ENCODE measurements around the gene MAPK10. TPM values are rescaled to one million over a fixed set of nuclear protein-coding genes. Genes with fewer than 3 reads are reported as not detected.

The MAPK10 gene
- total RNA-seq (1.9 TPM), polyA plus RNA-seq (ENCODE audit: insufficient read depth in 1 of 8, insufficient read length in 8 of 8, low replicate concordance in 1 of 8) (1 to 10 TPM; 2.3 to 5.6 (median 3.5) TPM)
- long read RNA-seq, donor 1: 0 reads
- long read RNA-seq, donor 2: 0 reads
- long read RNA-seq, donor 3, full-length matches to known transcripts: 1 of 1 reads
- long read RNA-seq, donor 3, partial matches to known transcripts: 0 of 1 reads
- long read RNA-seq, donor 3, other reads (novel, unspliced or antisense): 0 of 1 reads
- long read RNA-seq, donor 4: 0 reads
- long read RNA-seq, donor 5: 0 reads
- long read RNA-seq, donor 6: 0 reads
- long read RNA-seq, donor 7: 0 reads
- long read RNA-seq, donor 8, partial matches to known transcripts: 133 of 133 reads
- long read RNA-seq, donor 8, other reads (novel, unspliced or antisense): 0 of 133 reads
- long read RNA-seq, donor 9: 0 reads
- long read RNA-seq, donor 10, partial matches to known transcripts: 69 of 74 reads
- long read RNA-seq, donor 10, other reads (novel, unspliced or antisense): 5 of 74 reads
- long read RNA-seq, donor 11: 0 reads

DNA sequence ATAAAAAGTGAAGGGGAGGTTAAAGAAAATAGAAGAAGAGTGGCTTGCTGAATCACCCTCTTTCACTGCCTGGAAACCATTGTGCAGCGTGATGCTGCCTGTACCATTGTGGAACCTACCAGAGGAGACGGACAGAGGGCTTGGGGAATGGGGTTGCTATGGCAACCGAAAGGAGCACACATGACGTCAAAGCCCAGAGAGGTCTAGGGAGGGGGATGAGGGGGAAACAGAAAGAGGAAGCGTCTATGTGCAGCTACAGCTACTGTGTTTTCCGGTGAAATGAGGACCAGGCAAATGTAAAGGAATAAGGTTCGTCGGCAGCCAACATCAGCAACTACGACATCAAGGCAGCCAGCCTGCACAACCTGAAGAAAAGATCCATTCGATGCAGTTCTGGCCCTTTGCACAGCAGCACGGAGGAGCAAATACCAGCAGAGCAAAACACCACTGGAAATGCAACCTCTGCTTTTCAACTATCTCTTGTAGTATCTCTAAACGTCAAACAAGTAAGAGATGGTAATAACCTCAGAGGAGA is at the start of gene MAPK10:
TSS of gene MAPK10 (minus strand) at position 110 of the 535 bp plus-strand sequence.
- Histone ChIP-seq H3K4me3 (ENCODE audit: low read length) (peak within 1 kb of the TSS; percentile 43), H3K4me1 (ENCODE audit: control insufficient read depth, insufficient read depth, low read length) (peaks cover 8% of the 10 kb centered on the region), H3K36me3 (ENCODE audit: control insufficient read depth, insufficient read depth, low read length) (no peaks in the 10 kb centered on the region), H3K27me3 (ENCODE audit: control insufficient read depth, insufficient read depth, low read length) (peaks cover 2% of the 10 kb centered on the region), H3K9me3 (replicated peaks; ENCODE audit: control insufficient read depth, low read depth, low read length) (no peaks in the 10 kb centered on the region), H3K27ac (ENCODE audit: low read length) (peak within 1 kb of the TSS; percentile 76)
- peak; percentile 96 for DNase-seq
- WGBS (ENCODE audit: insufficient coverage): 0% methylated on average over 10 of the region's 12 CpGs

DNA sequence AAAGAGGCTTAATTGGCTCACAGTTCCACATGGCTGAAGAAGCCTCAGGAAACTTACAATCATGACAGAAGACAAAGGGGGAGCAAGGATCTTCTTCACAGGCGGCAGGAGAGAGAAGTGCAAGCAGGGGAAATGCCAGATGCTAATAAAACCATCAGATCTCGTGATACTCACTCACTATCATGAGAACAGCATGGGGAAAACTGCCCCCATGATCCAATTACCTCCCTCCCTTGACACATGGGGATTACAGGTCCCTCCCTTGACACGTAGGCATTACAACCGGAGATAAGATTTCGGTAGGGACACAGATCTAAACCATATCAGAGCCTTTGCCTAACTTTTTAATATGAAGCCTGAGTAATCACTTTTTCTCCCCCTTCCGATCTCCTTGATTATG is 43.7 kb upstream of the MAPK10 start:
- DNase-seq: no peak
- H3K27ac ChIP-seq (ENCODE audit: low read length): no peak overlapping the region
- H3K9me3 ChIP-seq (replicated peaks; ENCODE audit: control insufficient read depth, low read depth, low read length): no peaks in the 10 kb centered on the region
- H3K4me1 ChIP-seq (ENCODE audit: control insufficient read depth, insufficient read depth, low read length): no peaks in the 10 kb centered on the region
- WGBS (ENCODE audit: insufficient coverage): 63% methylated on average over 3 of the region's 6 CpGs
- H3K36me3 ChIP-seq (ENCODE audit: control insufficient read depth, insufficient read depth, low read length): no peaks in the 10 kb centered on the region
- no peak overlapping the region for H3K4me3 ChIP-seq (ENCODE audit: low read length)
- no peaks in the 10 kb centered on the region for H3K27me3 ChIP-seq (ENCODE audit: control insufficient read depth, insufficient read depth, low read length)

DNA sequence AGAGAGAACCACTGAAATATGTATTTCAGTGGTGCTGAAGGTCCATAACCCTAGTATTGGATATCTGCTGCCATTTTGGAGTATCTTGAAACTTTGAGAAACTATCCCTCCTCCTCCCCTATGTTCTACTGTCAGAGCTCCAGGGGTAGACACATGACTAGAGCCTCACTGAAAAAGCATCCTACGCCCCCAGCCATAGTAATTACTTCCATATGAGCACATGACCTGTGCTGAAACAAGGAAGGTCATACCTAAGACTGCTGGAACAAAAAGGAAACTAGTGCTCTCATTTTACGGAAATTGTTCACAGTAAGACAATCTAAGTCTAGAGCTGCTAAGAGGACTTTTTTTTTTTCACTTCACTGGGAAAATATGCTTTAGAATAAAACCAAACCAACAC is 42.0 kb upstream of the MAPK10 start:
- Histone ChIP-seq H3K27ac (ENCODE audit: low read length) (no peak overlapping the region), H3K36me3 (ENCODE audit: control insufficient read depth, insufficient read depth, low read length) (no peaks in the 10 kb centered on the region), H3K27me3 (ENCODE audit: control insufficient read depth, insufficient read depth, low read length) (no peaks in the 10 kb centered on the region), H3K4me3 (ENCODE audit: low read length) (no peak overlapping the region), H3K4me1 (ENCODE audit: control insufficient read depth, insufficient read depth, low read length) (no peaks in the 10 kb centered on the region), H3K9me3 (replicated peaks; ENCODE audit: control insufficient read depth, low read depth, low read length) (no peaks in the 10 kb centered on the region)
- no CpG with 5 or more reads among the region's 2 CpGs for WGBS (ENCODE audit: insufficient coverage)
- no peak for DNase-seq

DNA sequence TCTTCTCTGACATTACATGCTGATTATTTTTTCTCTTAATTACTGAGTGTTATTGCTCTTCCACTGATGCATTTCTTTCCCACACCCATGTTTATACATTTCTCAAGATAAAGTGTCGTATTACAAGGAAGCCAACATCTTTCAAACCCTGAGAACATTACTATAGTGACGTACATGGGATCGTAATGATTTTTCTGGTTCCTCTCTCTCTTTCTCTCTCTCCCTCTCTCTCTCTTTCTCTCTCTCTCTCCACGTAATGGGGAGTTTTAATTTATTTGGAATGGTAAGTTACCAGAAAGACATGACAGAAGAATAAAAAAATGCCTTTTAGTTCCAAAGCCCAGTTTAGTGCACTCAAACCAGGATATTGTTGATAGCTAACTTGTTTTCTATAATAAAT is 40.4 kb upstream of the MAPK10 start:
- Histone ChIP-seq H3K4me1 (ENCODE audit: control insufficient read depth, insufficient read depth, low read length) (no peaks in the 10 kb centered on the region), H3K27me3 (ENCODE audit: control insufficient read depth, insufficient read depth, low read length) (no peaks in the 10 kb centered on the region)
- no CpG with 5 or more reads among the region's 4 CpGs for WGBS (ENCODE audit: insufficient coverage)

DNA sequence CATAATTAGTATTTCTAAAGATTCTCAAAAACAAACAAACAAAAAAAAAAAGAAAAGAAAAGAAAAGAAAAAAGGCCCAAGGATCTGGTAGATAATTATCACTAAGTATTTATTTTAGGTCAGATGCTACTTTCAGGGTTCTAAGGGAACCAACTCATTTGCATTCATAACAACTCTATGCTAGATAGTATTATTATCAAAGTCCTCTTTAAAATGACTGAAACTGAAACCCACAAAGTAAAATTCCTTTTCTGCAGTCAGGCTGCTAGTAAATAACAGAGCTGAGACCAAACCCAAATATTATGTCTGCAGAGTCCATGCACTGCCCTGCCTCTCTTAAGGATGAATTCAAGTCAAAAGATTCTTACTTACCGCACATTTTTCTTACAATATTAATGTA is 38.3 kb upstream of the MAPK10 start:
- Histone ChIP-seq H3K27me3 (ENCODE audit: control insufficient read depth, insufficient read depth, low read length) (no peaks in the 10 kb centered on the region), H3K4me1 (ENCODE audit: control insufficient read depth, insufficient read depth, low read length) (no peaks in the 10 kb centered on the region), H3K27ac (ENCODE audit: low read length) (no peak overlapping the region), H3K36me3 (ENCODE audit: control insufficient read depth, insufficient read depth, low read length) (no peaks in the 10 kb centered on the region), H3K4me3 (ENCODE audit: low read length) (no peak overlapping the region), H3K9me3 (replicated peaks; ENCODE audit: control insufficient read depth, low read depth, low read length) (no peaks in the 10 kb centered on the region)
- WGBS (ENCODE audit: insufficient coverage): no CpG with 5 or more reads among the region's 1 CpG
- no peak for DNase-seq

More for the DNA sequence above, 40.4 kb upstream of the MAPK10 start:
- H3K27ac ChIP-seq (ENCODE audit: low read length): no peak overlapping the region
- no peak for DNase-seq
- no peaks in the 10 kb centered on the region for H3K9me3 ChIP-seq (replicated peaks; ENCODE audit: control insufficient read depth, low read depth, low read length)
- no peak overlapping the region for H3K4me3 ChIP-seq (ENCODE audit: low read length)
- H3K36me3 ChIP-seq (ENCODE audit: control insufficient read depth, insufficient read depth, low read length): no peaks in the 10 kb centered on the region

DNA sequence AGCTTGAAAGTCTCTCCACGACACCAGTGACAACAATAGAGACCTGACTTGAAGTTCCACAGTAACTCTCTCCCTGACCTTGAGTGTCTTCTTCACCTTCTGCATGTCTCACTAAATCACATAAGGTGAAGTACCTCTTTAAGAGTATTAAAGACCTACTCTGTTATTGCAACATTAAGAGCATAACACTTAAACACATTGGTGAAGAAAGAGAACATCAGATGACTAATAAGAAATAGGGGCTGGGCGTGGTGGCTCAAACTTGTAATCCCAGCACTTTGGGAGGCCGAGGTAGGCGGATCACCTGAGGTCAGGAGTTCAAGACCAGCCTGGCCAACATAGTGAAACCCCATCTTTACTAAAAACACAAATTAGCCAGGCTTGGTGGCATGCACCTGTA is 33.9 kb upstream of the MAPK10 start:
- DNase-seq: no peak
- no peaks in the 10 kb centered on the region for H3K27me3 ChIP-seq (ENCODE audit: control insufficient read depth, insufficient read depth, low read length)
- H3K27ac ChIP-seq (ENCODE audit: low read length): no peak overlapping the region
- no peak overlapping the region for H3K4me3 ChIP-seq (ENCODE audit: low read length)
- no peaks in the 10 kb centered on the region for H3K9me3 ChIP-seq (replicated peaks; ENCODE audit: control insufficient read depth, low read depth, low read length)
- no CpG with 5 or more reads among the region's 4 CpGs for WGBS (ENCODE audit: insufficient coverage)
- no peaks in the 10 kb centered on the region for H3K4me1 ChIP-seq (ENCODE audit: control insufficient read depth, insufficient read depth, low read length)
- no peaks in the 10 kb centered on the region for H3K36me3 ChIP-seq (ENCODE audit: control insufficient read depth, insufficient read depth, low read length)

DNA sequence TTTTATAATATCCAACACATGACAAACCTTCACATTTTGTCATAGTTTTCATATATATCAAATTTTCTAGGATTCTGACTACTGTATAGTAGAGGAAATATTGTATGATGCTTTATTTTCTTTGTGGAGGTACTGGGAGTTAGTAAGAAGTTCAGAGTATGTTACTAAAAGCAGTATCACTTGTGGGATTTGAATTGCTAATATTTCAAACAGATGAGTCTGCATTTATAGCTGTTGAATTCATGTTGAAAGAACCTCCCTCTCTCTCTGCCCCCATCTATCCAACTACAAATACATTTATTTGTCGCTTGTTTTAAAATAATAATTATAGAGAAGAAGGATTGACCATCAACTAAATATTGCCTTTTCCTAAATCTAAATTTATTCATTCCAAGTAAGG is 29.8 kb upstream of the MAPK10 start:
- Histone ChIP-seq H3K4me1 (ENCODE audit: control insufficient read depth, insufficient read depth, low read length) (no peaks in the 10 kb centered on the region), H3K9me3 (replicated peaks; ENCODE audit: control insufficient read depth, low read depth, low read length) (no peaks in the 10 kb centered on the region), H3K27me3 (ENCODE audit: control insufficient read depth, insufficient read depth, low read length) (no peaks in the 10 kb centered on the region), H3K27ac (ENCODE audit: low read length) (no peak overlapping the region), H3K4me3 (ENCODE audit: low read length) (no peak overlapping the region), H3K36me3 (ENCODE audit: control insufficient read depth, insufficient read depth, low read length) (no peaks in the 10 kb centered on the region)
- WGBS (ENCODE audit: insufficient coverage): no CpG with 5 or more reads among the region's 1 CpG
- DNase-seq: no peak

DNA sequence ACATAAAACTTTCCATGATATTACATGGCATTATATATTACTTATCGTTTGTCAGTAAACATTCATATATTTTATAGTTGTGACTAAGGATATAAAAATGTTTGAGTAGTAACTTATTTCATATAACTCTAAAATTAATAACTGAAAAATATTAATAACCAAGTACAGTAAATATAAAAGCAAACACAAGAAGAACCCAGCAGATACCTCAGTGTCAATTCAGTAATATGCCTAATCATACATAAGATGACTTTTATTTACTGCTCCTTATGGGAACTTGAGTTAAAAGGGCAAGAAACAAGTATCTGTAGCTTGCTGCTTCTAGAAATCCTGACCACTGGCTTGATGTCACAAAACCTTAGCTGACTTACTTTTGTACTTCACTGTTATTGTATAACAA is 28.4 kb upstream of the MAPK10 start:
- DNase-seq: no peak
- no peak overlapping the region for H3K4me3 ChIP-seq (ENCODE audit: low read length)
- H3K4me1 ChIP-seq (ENCODE audit: control insufficient read depth, insufficient read depth, low read length): no peaks in the 10 kb centered on the region
- no peaks in the 10 kb centered on the region for H3K9me3 ChIP-seq (replicated peaks; ENCODE audit: control insufficient read depth, low read depth, low read length)
- no CpG with 5 or more reads among the region's 1 CpG for WGBS (ENCODE audit: insufficient coverage)
- no peaks in the 10 kb centered on the region for H3K36me3 ChIP-seq (ENCODE audit: control insufficient read depth, insufficient read depth, low read length)
- H3K27ac ChIP-seq (ENCODE audit: low read length): no peak overlapping the region
- H3K27me3 ChIP-seq (ENCODE audit: control insufficient read depth, insufficient read depth, low read length): no peaks in the 10 kb centered on the region

DNA sequence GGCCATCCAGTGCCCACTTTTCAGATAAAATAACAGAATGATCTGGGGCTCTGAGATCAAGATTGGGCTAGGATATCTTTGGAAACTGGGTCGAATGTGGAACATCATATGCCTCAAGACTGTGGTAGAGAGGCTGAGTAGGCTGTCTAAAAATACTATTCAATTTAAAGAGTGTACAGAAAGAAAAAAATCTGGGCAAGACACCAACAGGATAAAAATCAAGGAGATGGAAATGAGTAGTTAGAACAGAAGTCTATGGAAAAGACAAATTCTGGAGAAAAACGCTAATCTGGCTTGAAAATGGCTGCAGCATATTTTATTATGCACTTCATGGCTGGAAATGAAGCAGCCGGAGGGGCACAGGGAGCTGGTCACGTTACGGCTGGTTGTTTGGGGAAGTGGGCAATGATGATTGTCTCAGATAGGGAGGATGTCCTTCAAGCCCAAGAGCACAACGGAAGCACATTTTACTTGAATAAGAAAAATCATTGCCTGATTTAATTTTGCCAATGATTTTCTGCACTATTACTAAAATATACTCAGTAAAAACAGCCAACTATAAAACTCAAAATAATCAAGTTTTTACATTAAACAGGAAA is 27.1 kb upstream of the MAPK10 start:
- DNase-seq: peak; percentile 13
- H3K36me3 ChIP-seq (ENCODE audit: control insufficient read depth, insufficient read depth, low read length): no peaks in the 10 kb centered on the region
- no peak overlapping the region for H3K27ac ChIP-seq (ENCODE audit: low read length)
- no peaks in the 10 kb centered on the region for H3K4me1 ChIP-seq (ENCODE audit: control insufficient read depth, insufficient read depth, low read length)
- H3K4me3 ChIP-seq (ENCODE audit: low read length): no peak overlapping the region
- 76% methylated on average over 3 of the region's 6 CpGs for WGBS (ENCODE audit: insufficient coverage)
- no peaks in the 10 kb centered on the region for H3K27me3 ChIP-seq (ENCODE audit: control insufficient read depth, insufficient read depth, low read length)
- H3K9me3 ChIP-seq (replicated peaks; ENCODE audit: control insufficient read depth, low read depth, low read length): no peaks in the 10 kb centered on the region

DNA sequence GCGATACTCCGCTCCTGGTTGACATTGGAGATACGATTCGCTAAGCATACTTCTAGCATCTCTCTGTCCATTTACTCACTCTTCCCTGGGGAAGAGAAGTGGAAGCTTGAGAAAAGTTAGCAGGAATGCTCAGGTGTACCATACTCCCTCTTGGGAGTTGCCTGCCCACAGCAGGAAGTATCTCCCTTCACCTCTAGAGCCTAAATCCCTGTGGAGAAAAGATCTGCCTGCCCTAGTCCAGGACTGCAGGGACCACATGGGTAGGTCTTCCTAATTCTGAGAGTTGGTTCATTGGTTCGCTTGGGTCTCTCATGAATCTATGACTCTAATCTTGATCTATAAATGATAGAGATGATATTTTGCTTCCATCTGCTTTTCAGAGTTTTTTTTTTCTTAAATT is 26.3 kb upstream of the MAPK10 start:
- H3K27ac ChIP-seq (ENCODE audit: low read length): no peak overlapping the region
- no peak overlapping the region for H3K4me3 ChIP-seq (ENCODE audit: low read length)
- H3K9me3 ChIP-seq (replicated peaks; ENCODE audit: control insufficient read depth, low read depth, low read length): no peaks in the 10 kb centered on the region
- no peaks in the 10 kb centered on the region for H3K27me3 ChIP-seq (ENCODE audit: control insufficient read depth, insufficient read depth, low read length)
- H3K4me1 ChIP-seq (ENCODE audit: control insufficient read depth, insufficient read depth, low read length): no peaks in the 10 kb centered on the region
- H3K36me3 ChIP-seq (ENCODE audit: control insufficient read depth, insufficient read depth, low read length): no peaks in the 10 kb centered on the region
- DNase-seq: no peak
- no CpG with 5 or more reads among the region's 5 CpGs for WGBS (ENCODE audit: insufficient coverage)
